HEK293 (cell line): ENCODE results near the gene ZNF112.

Experiments
- CTCF ChIP-seq: fragments of 450-650 bp; formaldehyde crosslinking; IDR thresholded peaks from 2 replicates; pipeline ENCODE4 v1.5.1; 2016; ENCODE audit warnings: missing biosample characterization, missing genetic modification characterization
- PBX3 ChIP-seq: sonication (generic); formaldehyde crosslinking; IDR thresholded peaks from 2 replicates; pipeline ENCODE4 v1.8.1; 2022; ENCODE audit warnings: mild to moderate bottlenecking, moderate library complexity, missing genetic modification reagents
- YY1 ChIP-seq: fragments of 450-650 bp; formaldehyde crosslinking; IDR thresholded peaks from 2 replicates; pipeline ENCODE4 v1.5.1; 2018; ENCODE audit warnings: missing biosample characterization, missing genetic modification characterization
- ZNF157 ChIP-seq: fragments of 450-650 bp; formaldehyde crosslinking; IDR thresholded peaks from 2 replicates; pipeline ENCODE4 v1.5.1; 2016; ENCODE audit warnings: missing biosample characterization, missing genetic modification characterization
- ZNF555 ChIP-seq: fragments of 450-650 bp; formaldehyde crosslinking; conservative IDR thresholded peaks from 2 replicates; pipeline ENCODE4 v1.5.1; 2017; ENCODE audit warnings: missing biosample characterization, mild to moderate bottlenecking, missing genetic modification characterization, inconsistent platforms
- TF ChIP-seq, protein P1 (sequence below): fragments of 450-650 bp; formaldehyde crosslinking; IDR thresholded peaks from 2 replicates; pipeline ENCODE4 v1.5.1; 2016; ENCODE audit warnings: missing biosample characterization, missing genetic modification characterization

- no peak for TF ChIP-seq ZNF157
- TF ChIP-seq ZNF555 = no peak
- TF ChIP-seq, protein P1, sequence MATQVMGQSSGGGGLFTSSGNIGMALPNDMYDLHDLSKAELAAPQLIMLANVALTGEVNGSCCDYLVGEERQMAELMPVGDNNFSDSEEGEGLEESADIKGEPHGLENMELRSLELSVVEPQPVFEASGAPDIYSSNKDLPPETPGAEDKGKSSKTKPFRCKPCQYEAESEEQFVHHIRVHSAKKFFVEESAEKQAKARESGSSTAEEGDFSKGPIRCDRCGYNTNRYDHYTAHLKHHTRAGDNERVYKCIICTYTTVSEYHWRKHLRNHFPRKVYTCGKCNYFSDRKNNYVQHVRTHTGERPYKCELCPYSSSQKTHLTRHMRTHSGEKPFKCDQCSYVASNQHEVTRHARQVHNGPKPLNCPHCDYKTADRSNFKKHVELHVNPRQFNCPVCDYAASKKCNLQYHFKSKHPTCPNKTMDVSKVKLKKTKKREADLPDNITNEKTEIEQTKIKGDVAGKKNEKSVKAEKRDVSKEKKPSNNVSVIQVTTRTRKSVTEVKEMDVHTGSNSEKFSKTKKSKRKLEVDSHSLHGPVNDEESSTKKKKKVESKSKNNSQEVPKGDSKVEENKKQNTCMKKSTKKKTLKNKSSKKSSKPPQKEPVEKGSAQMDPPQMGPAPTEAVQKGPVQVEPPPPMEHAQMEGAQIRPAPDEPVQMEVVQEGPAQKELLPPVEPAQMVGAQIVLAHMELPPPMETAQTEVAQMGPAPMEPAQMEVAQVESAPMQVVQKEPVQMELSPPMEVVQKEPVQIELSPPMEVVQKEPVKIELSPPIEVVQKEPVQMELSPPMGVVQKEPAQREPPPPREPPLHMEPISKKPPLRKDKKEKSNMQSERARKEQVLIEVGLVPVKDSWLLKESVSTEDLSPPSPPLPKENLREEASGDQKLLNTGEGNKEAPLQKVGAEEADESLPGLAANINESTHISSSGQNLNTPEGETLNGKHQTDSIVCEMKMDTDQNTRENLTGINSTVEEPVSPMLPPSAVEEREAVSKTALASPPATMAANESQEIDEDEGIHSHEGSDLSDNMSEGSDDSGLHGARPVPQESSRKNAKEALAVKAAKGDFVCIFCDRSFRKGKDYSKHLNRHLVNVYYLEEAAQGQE (tag by site-specific recombination) = no peak
- TF ChIP-seq CTCF (tag by site-specific recombination) = no peak
- TF ChIP-seq PBX3 (CRISPR knock-in tag) = no peak
- TF ChIP-seq YY1 (tag by site-specific recombination) = no peak
Measured at GRCh38 chr19:44306283-44306682, 50.2 kb downstream of the ZNF112 start.
